Upper lobe of left lung (tissue), 4 donors: ENCODE results near the gene SLC35G4.

Source experiments
- CTCF ChIP-seq, 6 experiments: fragments of 450-650 bp in 4 of 6; fragments of 200-600 bp in 2 of 6; sonication (generic) in 2 of 6; IDR thresholded peaks; one replicate each; pipeline ENCODE4 v1.5.1; 2016 to 2019; ENCODE audit warnings: antibody characterized with exemption in 6 of 6
- POLR2A ChIP-seq, 4 donors: fragments of 450-650 bp; IDR thresholded peaks; one replicate each; pipeline ENCODE4 v1.5.1; 2016 to 2017; ENCODE audit warnings: antibody characterized with exemption in 4 of 4, mild to moderate bottlenecking in 2 of 4

- no peak for TF ChIP-seq POLR2A (IDR thresholded peaks at IDR 0.05)
- TF ChIP-seq CTCF (IDR thresholded peaks at IDR 0.05) = peak; percentile 56 to 78 (median 73)
These were observed 45.6 kb downstream of the SLC35G4 start for GRCh38 chr18:11654736-11655605.
